Skin epidermis (tissue), 12 donors: ENCODE data around the gene BMP4.
"Not testable (repeated sequence)": the region's sequence is repeated elsewhere in the genome, so short reads cannot be mapped to it uniquely, and the experiment has no call there.

Experiments used
- H3K27ac ChIP-seq, 21 experiments: fragments of 200-600 bp; sonication (generic) in 11 of 21; one replicate each; pipeline ENCODE4 v1.5.0; 2020; ENCODE audit warnings: mild to moderate bottlenecking in 3 of 21, inconsistent platforms in 2 of 21, moderate library complexity in 2 of 21
- H3K4me3 ChIP-seq, 7 experiments: fragments of 200-600 bp; sonication (generic) in 2 of 7; one replicate each; pipeline ENCODE4 v1.5.0; 2020; ENCODE audit warnings: inconsistent platforms in 2 of 7, mild to moderate bottlenecking in 2 of 7, moderate library complexity in 1 of 7

BMP4 gene

GRCh38 chr14:53956427-53957201, at the start of gene BMP4:
Gene BMP4 (minus strand): TSS chr14:53956825. CDS start chr14:53952222, 4,603 bp downstream.
- Histone ChIP-seq H3K4me3 (peak within 1 kb of the TSS; percentile 37 to 51 (median 40)), H3K27ac (peak within 1 kb of the TSS in 17 of 21 experiments; percentile 4 to 89 (median 73))

- Histone ChIP-seq H3K27ac (no peak overlapping the region), H3K4me3 (no peak overlapping the region)
Observed at GRCh38 chr14:54003064-54003463, 46.4 kb upstream of the BMP4 start.

GRCh38 chr14:54002653-54003052, 46.0 kb upstream of the BMP4 start:
- H3K27ac ChIP-seq: no peak overlapping the region
- no peak overlapping the region for H3K4me3 ChIP-seq

GRCh38 chr14:54001189-54001878, 44.7 kb upstream of the BMP4 start:
- Histone ChIP-seq H3K27ac (no peak overlapping the region), H3K4me3 (no peak overlapping the region)

- no peak overlapping the region for H3K4me3 ChIP-seq
- H3K27ac ChIP-seq: no peak overlapping the region
Observed at GRCh38 chr14:54000341-54000811, 43.8 kb upstream of the BMP4 start.

- no peak overlapping the region for H3K27ac ChIP-seq
- no peak overlapping the region for H3K4me3 ChIP-seq
Observed at GRCh38 chr14:53999061-53999488, 42.5 kb upstream of the BMP4 start.

GRCh38 chr14:53996041-53996440, 39.4 kb upstream of the BMP4 start:
- H3K27ac ChIP-seq: no peak overlapping the region

GRCh38 chr14:53993920-53994607, 37.4 kb upstream of the BMP4 start:
- no peak overlapping the region for H3K4me3 ChIP-seq
- no peak overlapping the region for H3K27ac ChIP-seq

More at GRCh38 chr14:53996041-53996440, 39.4 kb upstream of the BMP4 start:
- H3K4me3 ChIP-seq: no peak overlapping the region

GRCh38 chr14:53990978-53991377, 34.4 kb upstream of the BMP4 start:
- Histone ChIP-seq H3K4me3 (no peak overlapping the region), H3K27ac (no peak overlapping the region)

GRCh38 chr14:53986718-53987117, 30.1 kb upstream of the BMP4 start:
- not testable (repeated sequence) for H3K27ac ChIP-seq, H3K4me3 ChIP-seq

GRCh38 chr14:53984958-53985357, 28.3 kb upstream of the BMP4 start:
- H3K27ac ChIP-seq, H3K4me3 ChIP-seq: not testable (repeated sequence)

- no peak overlapping the region for H3K4me3 ChIP-seq
Observed at GRCh38 chr14:53983112-53983511, 26.5 kb upstream of the BMP4 start.

GRCh38 chr14:53982546-53982945, 25.9 kb upstream of the BMP4 start:
- no peak overlapping the region for H3K4me3 ChIP-seq
- no peak overlapping the region for H3K27ac ChIP-seq

More at GRCh38 chr14:53983112-53983511, 26.5 kb upstream of the BMP4 start:
- H3K27ac ChIP-seq: no peak overlapping the region

GRCh38 chr14:53979747-53980642, 23.4 kb upstream of the BMP4 start:
- H3K4me3 ChIP-seq: no peak overlapping the region
- peak overlapping the region in 1 of 21 experiments; percentile 29 for H3K27ac ChIP-seq

GRCh38 chr14:53979113-53979681, 22.6 kb upstream of the BMP4 start:
- peak overlapping the region in 1 of 21 experiments; percentile 10 for H3K27ac ChIP-seq
- H3K4me3 ChIP-seq: no peak overlapping the region

- Histone ChIP-seq H3K4me3 (no peak overlapping the region), H3K27ac (no peak overlapping the region)
Observed at GRCh38 chr14:53978194-53978593, 21.6 kb upstream of the BMP4 start.

GRCh38 chr14:53975444-53975843, 18.8 kb upstream of the BMP4 start:
- Histone ChIP-seq H3K4me3 (no peak overlapping the region), H3K27ac (no peak overlapping the region)

GRCh38 chr14:53971521-53971920, 14.9 kb upstream of the BMP4 start:
- no peak overlapping the region for H3K27ac ChIP-seq

GRCh38 chr14:53969326-53969725, 12.7 kb upstream of the BMP4 start:
- Histone ChIP-seq H3K4me3 (no peak overlapping the region), H3K27ac (no peak overlapping the region)

More at GRCh38 chr14:53971521-53971920, 14.9 kb upstream of the BMP4 start:
- no peak overlapping the region for H3K4me3 ChIP-seq
